Large intestine (tissue), 3 donors: ENCODE data around the gene CHRM4. TPM values are rescaled to one million over a fixed set of nuclear protein-coding genes. Genes with fewer than 3 reads are reported as not detected.

ENCODE experiments used
- DNase-seq, 2 donors: peaks; one replicate each; pipeline versions ENCODE4 v3.0.0 to v3.0.0-alpha.2; 2013
- H3K27ac ChIP-seq: one replicate; pipeline ENCODE4 v1.5.1; 2013; ENCODE audit warnings: low read length
- H3K27me3 ChIP-seq: 2 replicates; pipeline ENCODE4 v1.6.1; 2013; ENCODE audit warnings: low read length; ENCODE audit not compliant: control insufficient read depth, insufficient read depth
- H3K36me3 ChIP-seq: 2 replicates; pipeline ENCODE4 v1.6.1; 2013; ENCODE audit warnings: low read length; ENCODE audit not compliant: control insufficient read depth, insufficient read depth
- H3K4me1 ChIP-seq: one replicate; pipeline ENCODE4 v1.6.1; 2013; ENCODE audit warnings: low read length; ENCODE audit not compliant: control insufficient read depth, insufficient read depth
- H3K4me3 ChIP-seq: one replicate; pipeline ENCODE4 v1.5.1; 2013; ENCODE audit warnings: low read length
- H3K9me3 ChIP-seq: one replicate; pipeline ENCODE4 v1.6.1; 2013; ENCODE audit warnings: mild to moderate bottlenecking, low read depth, low read length, moderate library complexity; ENCODE audit not compliant: control insufficient read depth
- WGBS: methylation state at CpG from one replicate; pipeline ENCODE4 v1.1.5; 2013; ENCODE audit warnings: low lambda C conversion rate; ENCODE audit not compliant: insufficient coverage; 5-methylcytosine and 5-hydroxymethylcytosine counted together
- polyA plus RNA-seq: library from polyadenylated mRNA; unstranded; fragments of 120-200 nt; gene quantifications from one replicate; pipeline ENCODE4 v1.2.1, GENCODE V29; 2013

Gene CHRM4
- polyA plus RNA-seq, 1 donor, result 7.1 TPM

- H3K9me3 ChIP-seq, result no peaks in the 10 kb centered on the region
- H3K36me3 ChIP-seq, result no peaks in the 10 kb centered on the region
- peak within 1 kb of the TSS; percentile 15 for H3K27ac ChIP-seq
- DNase-seq, result peak; percentile 85 to 91
- H3K27me3 ChIP-seq, result no peaks in the 10 kb centered on the region
- peaks cover 36% of the 10 kb centered on the region for H3K4me1 ChIP-seq
- H3K4me3 ChIP-seq, result peak within 1 kb of the TSS; percentile 91
- 100% methylated on average over 1 of the region's 80 CpGs for WGBS
Measured at GRCh38 chr11:46346886-46347636, 44.5 kb downstream of the CHRM4 start, which contains the start of gene DGKZ. DGKZ (plus strand) TSS chr11:46347463; CDS start chr11:46347660, 197 bp downstream.

- peaks cover 26% of the 10 kb centered on the region for H3K4me1 ChIP-seq
Measured at GRCh38 chr11:46345881-46346484, 45.6 kb downstream of the CHRM4 start.

GRCh38 chr11:46345131-46345597 is 46.4 kb downstream of the CHRM4 start:
- Histone ChIP-seq H3K36me3 (no peaks in the 10 kb centered on the region), H3K27ac (no peak overlapping the region), H3K27me3 (no peaks in the 10 kb centered on the region), H3K9me3 (no peaks in the 10 kb centered on the region), H3K4me3 (peak overlapping the region; percentile 33), H3K4me1 (peaks cover 24% of the 10 kb centered on the region)
- DNase-seq, result no peak
- WGBS, result no CpG with 5 or more reads among the region's 20 CpGs

More at GRCh38 chr11:46345881-46346484, 45.6 kb downstream of the CHRM4 start:
- Histone ChIP-seq H3K27me3 (no peaks in the 10 kb centered on the region), H3K36me3 (no peaks in the 10 kb centered on the region), H3K27ac (no peak overlapping the region), H3K4me3 (peak overlapping the region; percentile 33), H3K9me3 (no peaks in the 10 kb centered on the region)
- WGBS, result no CpG with 5 or more reads among the region's 10 CpGs
- no peak for DNase-seq

- Histone ChIP-seq H3K4me3 (no peak overlapping the region), H3K4me1 (peaks cover 25% of the 10 kb centered on the region), H3K9me3 (no peaks in the 10 kb centered on the region), H3K27ac (no peak overlapping the region), H3K36me3 (no peaks in the 10 kb centered on the region), H3K27me3 (no peaks in the 10 kb centered on the region)
- no CpG with 5 or more reads among the region's 3 CpGs for WGBS
- DNase-seq, result no peak
Measured at GRCh38 chr11:46343520-46343919, 48.1 kb downstream of the CHRM4 start.

- no CpG with 5 or more reads among the region's 5 CpGs for WGBS
- Histone ChIP-seq H3K4me3 (no peak overlapping the region), H3K27ac (peak overlapping the region; percentile 58), H3K36me3 (no peaks in the 10 kb centered on the region), H3K9me3 (no peaks in the 10 kb centered on the region), H3K4me1 (peaks cover 27% of the 10 kb centered on the region), H3K27me3 (no peaks in the 10 kb centered on the region)
- DNase-seq, result no peak
Measured at GRCh38 chr11:46342239-46342638, 49.3 kb downstream of the CHRM4 start.

GRCh38 chr11:46341454-46341853 is 50.1 kb downstream of the CHRM4 start:
- DNase-seq, result no peak
- no peak overlapping the region for H3K27ac ChIP-seq
- no peak overlapping the region for H3K4me3 ChIP-seq
- H3K27me3 ChIP-seq, result no peaks in the 10 kb centered on the region
- H3K4me1 ChIP-seq, result peaks cover 27% of the 10 kb centered on the region
- no peaks in the 10 kb centered on the region for H3K36me3 ChIP-seq
- no peaks in the 10 kb centered on the region for H3K9me3 ChIP-seq
- 100% methylated on average over 2 of the region's 3 CpGs for WGBS

- peak overlapping the region; percentile 51 for H3K27ac ChIP-seq
- H3K9me3 ChIP-seq, result no peaks in the 10 kb centered on the region
- peak; percentile 66 to 73 for DNase-seq
- H3K4me1 ChIP-seq, result peaks cover 27% of the 10 kb centered on the region
- no CpG with 5 or more reads among the region's 2 CpGs for WGBS
- no peaks in the 10 kb centered on the region for H3K36me3 ChIP-seq
- H3K27me3 ChIP-seq, result peaks cover 6% of the 10 kb centered on the region
- H3K4me3 ChIP-seq, result no peak overlapping the region
Measured at GRCh38 chr11:46339816-46340215, 51.8 kb downstream of the CHRM4 start.

GRCh38 chr11:46338988-46339666 is 52.4 kb downstream of the CHRM4 start:
- WGBS, result 8% methylated on average over 2 of the region's 16 CpGs
- no peak for DNase-seq

GRCh38 chr11:46338636-46338987 is 53.0 kb downstream of the CHRM4 start:
- peak overlapping the region; percentile 2 for H3K27ac ChIP-seq
- H3K4me3 ChIP-seq, result no peak overlapping the region

More at GRCh38 chr11:46338988-46339666, 52.4 kb downstream of the CHRM4 start:
- H3K27ac ChIP-seq, result peak overlapping the region; percentile 2
- H3K4me1 ChIP-seq, result peaks cover 27% of the 10 kb centered on the region
- peaks cover 13% of the 10 kb centered on the region for H3K27me3 ChIP-seq
- H3K36me3 ChIP-seq, result no peaks in the 10 kb centered on the region
- no peaks in the 10 kb centered on the region for H3K9me3 ChIP-seq
- no peak overlapping the region for H3K4me3 ChIP-seq

GRCh38 chr11:46337626-46338345 is 53.8 kb downstream of the CHRM4 start:
- DNase-seq, result no peak
- no peak overlapping the region for H3K4me3 ChIP-seq
- WGBS, result 100% methylated on average over 1 of the region's 13 CpGs
- no peaks in the 10 kb centered on the region for H3K9me3 ChIP-seq
- peaks cover 24% of the 10 kb centered on the region for H3K27me3 ChIP-seq
- no peaks in the 10 kb centered on the region for H3K36me3 ChIP-seq
- no peak overlapping the region for H3K27ac ChIP-seq
- H3K4me1 ChIP-seq, result peaks cover 27% of the 10 kb centered on the region

More at GRCh38 chr11:46338636-46338987, 53.0 kb downstream of the CHRM4 start:
- Histone ChIP-seq H3K36me3 (no peaks in the 10 kb centered on the region), H3K9me3 (no peaks in the 10 kb centered on the region), H3K27me3 (peaks cover 18% of the 10 kb centered on the region), H3K4me1 (peaks cover 27% of the 10 kb centered on the region)
- no CpG with 5 or more reads among the region's 9 CpGs for WGBS
- DNase-seq, result no peak
